ENCODE measurements around the gene OSCP1. TPM values are rescaled to one million over a fixed set of nuclear protein-coding genes. Genes with fewer than 3 reads are reported as not detected.

The OSCP1 gene
- total RNA-seq, 2 donors from 2014 or later = 2.8 to 3.7 TPM

- peak; percentile 98 for DNase-seq
- H3K4me3 ChIP-seq = peak within 1 kb of the TSS; percentile 93
These were observed 13.8 kb upstream of the OSCP1 start, which contains the start of gene MRPS15 for GRCh38 chr1:36463803-36464604. Gene MRPS15 (minus strand): TSS chr1:36464384. CDS start chr1:36464275, 109 bp downstream.

DNA sequence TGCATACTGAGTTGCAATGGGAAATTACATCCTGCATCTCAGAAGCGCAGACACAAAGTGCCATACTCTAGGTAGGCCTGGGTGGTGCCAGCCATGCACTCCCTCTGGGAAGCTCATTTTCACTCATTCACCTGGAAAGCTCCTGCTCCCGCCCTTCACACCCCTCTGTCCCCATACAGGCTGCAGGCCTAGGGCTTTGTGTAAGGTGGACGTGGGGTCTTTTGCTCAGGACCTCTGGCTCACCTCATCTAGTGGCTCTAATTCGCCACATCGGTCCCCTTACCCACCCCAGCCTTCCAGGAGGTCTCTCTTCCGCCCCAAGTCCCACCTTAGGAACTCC is 13.2 kb upstream of the OSCP1 start:
- Histone ChIP-seq H3K4me3 (peak overlapping the region; percentile 93), H3K27ac (peak overlapping the region; percentile 71), H3K27me3 (no peaks in the 10 kb centered on the region), H3K9ac (ENCODE audit: low read depth in 2 of 2, low read length in 2 of 2) (peak overlapping the region; percentile 89), H3K9me3 (no peaks in the 10 kb centered on the region), H3K36me3 (peaks cover 9% of the 10 kb centered on the region), H3K4me1 (peaks cover 7% of the 10 kb centered on the region)
- intact Hi-C loops (cut with DNase I) = no loop called here
- TF ChIP-seq, protein P1, sequence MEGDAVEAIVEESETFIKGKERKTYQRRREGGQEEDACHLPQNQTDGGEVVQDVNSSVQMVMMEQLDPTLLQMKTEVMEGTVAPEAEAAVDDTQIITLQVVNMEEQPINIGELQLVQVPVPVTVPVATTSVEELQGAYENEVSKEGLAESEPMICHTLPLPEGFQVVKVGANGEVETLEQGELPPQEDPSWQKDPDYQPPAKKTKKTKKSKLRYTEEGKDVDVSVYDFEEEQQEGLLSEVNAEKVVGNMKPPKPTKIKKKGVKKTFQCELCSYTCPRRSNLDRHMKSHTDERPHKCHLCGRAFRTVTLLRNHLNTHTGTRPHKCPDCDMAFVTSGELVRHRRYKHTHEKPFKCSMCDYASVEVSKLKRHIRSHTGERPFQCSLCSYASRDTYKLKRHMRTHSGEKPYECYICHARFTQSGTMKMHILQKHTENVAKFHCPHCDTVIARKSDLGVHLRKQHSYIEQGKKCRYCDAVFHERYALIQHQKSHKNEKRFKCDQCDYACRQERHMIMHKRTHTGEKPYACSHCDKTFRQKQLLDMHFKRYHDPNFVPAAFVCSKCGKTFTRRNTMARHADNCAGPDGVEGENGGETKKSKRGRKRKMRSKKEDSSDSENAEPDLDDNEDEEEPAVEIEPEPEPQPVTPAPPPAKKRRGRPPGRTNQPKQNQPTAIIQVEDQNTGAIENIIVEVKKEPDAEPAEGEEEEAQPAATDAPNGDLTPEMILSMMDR (IDR thresholded peaks at IDR 0.05) = no peak
- DNase-seq = peak; percentile 25

More at GRCh38 chr1:36463803-36464604, 13.8 kb upstream of the OSCP1 start, which contains the start of gene MRPS15:
- H3K9ac ChIP-seq (ENCODE audit: low read depth in 2 of 2, low read length in 2 of 2) = peak within 1 kb of the TSS; percentile 89
- no peaks in the 10 kb centered on the region for H3K27me3 ChIP-seq
- H3K36me3 ChIP-seq = peaks cover 9% of the 10 kb centered on the region
- TF ChIP-seq, protein P1 (IDR thresholded peaks at IDR 0.05) = no peak
- intact Hi-C loops (cut with DNase I) = no loop called here
- H3K4me1 ChIP-seq = peaks cover 7% of the 10 kb centered on the region
- H3K9me3 ChIP-seq = no peaks in the 10 kb centered on the region
- H3K27ac ChIP-seq = peak within 1 kb of the TSS; percentile 71

DNA sequence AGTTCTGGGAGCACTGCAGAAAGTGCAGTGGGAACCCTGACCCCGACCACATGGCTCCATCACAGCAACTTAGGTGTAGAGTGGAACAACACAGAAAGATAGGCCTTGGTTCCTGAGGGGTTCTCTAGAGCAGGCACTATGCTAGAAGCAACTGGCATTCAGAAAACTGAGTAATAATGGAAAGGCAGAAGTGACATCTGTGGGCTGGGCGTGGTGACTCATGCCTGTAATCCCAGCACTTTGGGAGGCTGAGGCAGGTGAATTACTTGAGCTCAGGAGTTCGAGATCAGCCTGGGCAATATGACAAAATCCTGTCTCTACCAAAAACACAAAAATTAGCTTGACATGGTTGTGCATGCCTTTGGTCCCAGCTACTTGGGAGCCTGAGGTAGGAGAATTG is 8.7 kb upstream of the OSCP1 start:
- no peaks in the 10 kb centered on the region for H3K9me3 ChIP-seq
- no peaks in the 10 kb centered on the region for H3K27me3 ChIP-seq
- DNase-seq = no peak
- H3K4me1 ChIP-seq = peaks cover 7% of the 10 kb centered on the region
- intact Hi-C loops (cut with DNase I) = no loop called here
- peaks cover 9% of the 10 kb centered on the region for H3K36me3 ChIP-seq
- TF ChIP-seq, protein P1 (IDR thresholded peaks at IDR 0.05) = no peak
- H3K27ac ChIP-seq = no peak overlapping the region
- H3K4me3 ChIP-seq = no peak overlapping the region
- no peak overlapping the region for H3K9ac ChIP-seq (ENCODE audit: low read depth in 2 of 2, low read length in 2 of 2)

DNA sequence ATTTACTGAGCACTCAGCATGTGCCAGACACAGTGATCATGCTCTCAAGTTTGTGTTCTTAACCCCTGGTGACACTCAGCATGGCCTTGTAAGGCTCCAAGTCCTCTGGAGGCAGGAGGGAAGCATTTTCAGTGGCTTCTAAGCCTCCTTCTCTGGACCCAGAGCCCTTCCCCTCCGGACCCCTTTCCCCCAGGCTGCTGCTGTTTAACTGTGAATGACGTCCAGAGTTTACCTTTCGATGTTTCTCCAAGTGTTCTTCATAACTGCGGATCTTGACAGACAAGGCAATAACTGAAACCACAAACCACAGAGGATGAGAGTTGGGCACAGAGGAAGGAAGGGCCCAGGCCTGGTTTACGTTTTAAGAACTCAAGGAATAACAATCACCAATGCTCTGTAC is 7.4 kb upstream of the OSCP1 start:
- no peak overlapping the region for H3K27ac ChIP-seq
- no peak for DNase-seq

GRCh38 chr1:36456391-36456928 is 6.2 kb upstream of the OSCP1 start:
- TF ChIP-seq, protein P1 (IDR thresholded peaks at IDR 0.05) = no peak
- H3K4me3 ChIP-seq = no peak overlapping the region
- intact Hi-C loops (cut with DNase I) = no loop called here
- DNase-seq = no peak
- H3K27ac ChIP-seq = no peak overlapping the region
- H3K4me1 ChIP-seq = no peaks in the 10 kb centered on the region
- H3K27me3 ChIP-seq = no peaks in the 10 kb centered on the region
- H3K9ac ChIP-seq (ENCODE audit: low read depth in 2 of 2, low read length in 2 of 2) = no peak overlapping the region
- H3K36me3 ChIP-seq = peaks cover 9% of the 10 kb centered on the region
- no peaks in the 10 kb centered on the region for H3K9me3 ChIP-seq

More for the DNA sequence above, 7.4 kb upstream of the OSCP1 start:
- no peaks in the 10 kb centered on the region for H3K27me3 ChIP-seq
- intact Hi-C loops (cut with DNase I) = no loop called here
- H3K4me3 ChIP-seq = no peak overlapping the region
- H3K36me3 ChIP-seq = peaks cover 9% of the 10 kb centered on the region
- TF ChIP-seq, protein P1 (IDR thresholded peaks at IDR 0.05) = no peak
- H3K9ac ChIP-seq (ENCODE audit: low read depth in 2 of 2, low read length in 2 of 2) = no peak overlapping the region
- H3K4me1 ChIP-seq = no peaks in the 10 kb centered on the region
- no peaks in the 10 kb centered on the region for H3K9me3 ChIP-seq
